Islet of Langerhans (tissue), 1 donor: ENCODE results near the gene NIPSNAP3A.
"Not testable (repeated sequence)": the region's sequence is repeated elsewhere in the genome, so short reads cannot be mapped to it uniquely, and the experiment has no call there.

Experiments
- FAIRE-seq: peaks from one replicate; lab custom pipeline; 2011; peaks lifted over from hg19 to GRCh38; lab: Jason Lieb, UNC

NIPSNAP3A gene

DNA sequence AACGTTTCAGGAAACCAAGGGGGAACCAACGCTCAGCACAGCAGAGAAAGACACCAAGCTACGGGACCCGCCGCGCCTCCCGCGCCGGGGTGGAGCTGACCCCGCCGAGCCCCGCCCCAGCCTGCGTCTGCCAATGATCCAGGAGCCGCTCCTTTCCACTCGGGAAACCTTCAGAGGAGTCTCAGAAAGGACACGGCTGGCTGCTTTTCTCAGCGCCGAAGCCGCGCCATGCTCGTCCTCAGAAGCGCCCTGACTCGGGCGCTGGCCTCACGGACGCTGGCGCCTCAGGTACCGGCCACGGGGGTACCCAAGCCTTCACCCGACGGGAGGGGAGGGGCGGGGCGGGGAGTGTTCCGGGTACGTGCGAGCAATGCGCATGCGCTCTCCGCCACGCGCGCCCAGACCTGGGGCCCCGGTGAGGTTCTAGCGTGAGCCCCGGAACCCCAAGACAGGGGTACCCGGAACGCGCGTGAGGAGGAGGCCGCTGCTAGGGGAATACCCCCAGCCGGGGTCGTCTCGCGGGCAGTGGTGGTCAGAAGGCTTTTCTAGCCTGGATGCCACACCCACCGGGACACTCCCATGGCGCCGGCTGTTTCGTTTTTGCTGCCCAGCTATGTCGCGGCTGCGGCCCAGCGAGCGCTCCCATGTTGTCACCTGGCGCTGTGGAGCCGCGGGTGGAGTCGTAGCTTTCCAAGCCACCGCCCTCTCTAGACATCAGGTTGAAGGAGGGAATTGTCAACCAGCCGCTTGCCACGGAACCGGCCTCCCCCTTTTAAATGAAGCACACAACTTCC is at the start of gene NIPSNAP3A:
Gene NIPSNAP3A (plus strand): TSS at position 119 of the 794 bp plus-strand sequence. CDS start 110 bp downstream, at position 229.
- FAIRE-seq = no peak

GRCh38 chr9:104700306-104700705 is 47.2 kb upstream of the NIPSNAP3A start:
- FAIRE-seq = no peak

DNA sequence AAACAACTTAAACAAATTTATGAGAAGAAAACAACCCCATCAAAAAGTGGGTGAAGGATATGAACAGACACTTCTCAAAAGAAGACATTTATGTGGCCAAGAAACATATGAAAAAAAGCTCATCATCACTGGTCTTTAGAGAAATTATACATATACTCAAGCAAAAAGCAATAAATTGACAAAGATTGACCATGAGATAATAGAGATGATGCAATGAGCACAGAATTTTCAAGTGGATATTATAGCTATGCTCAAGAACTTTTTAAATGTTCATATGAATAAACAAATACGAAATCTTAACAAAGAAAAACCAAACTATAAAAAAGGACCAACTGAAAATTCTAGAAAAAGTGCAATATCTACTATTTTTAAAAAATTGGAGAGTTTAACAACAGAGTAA is 38.7 kb upstream of the NIPSNAP3A start:
- not testable (repeated sequence) for FAIRE-seq

DNA sequence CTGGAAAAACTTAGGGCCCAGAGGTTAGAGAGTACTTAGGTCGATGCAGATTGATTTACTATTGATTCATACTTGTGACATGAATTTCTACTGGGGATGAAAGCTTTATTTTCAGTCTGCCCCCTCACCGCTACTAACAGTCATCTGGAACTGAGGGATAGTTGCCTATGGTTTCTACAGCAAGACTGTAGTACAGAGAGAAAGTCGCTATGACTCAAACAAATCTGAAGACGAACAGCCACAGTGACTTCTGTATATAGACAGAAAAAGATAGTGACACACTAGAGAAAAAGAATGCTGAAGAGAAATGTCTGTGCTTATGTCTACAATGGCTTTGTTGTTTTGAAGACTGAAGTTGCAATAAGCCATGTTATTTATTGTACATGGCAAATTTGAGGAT is 35.9 kb upstream of the NIPSNAP3A start:
- FAIRE-seq = no peak

- FAIRE-seq = no peak
Observed at GRCh38 chr9:104725014-104725413, 22.5 kb upstream of the NIPSNAP3A start.

DNA sequence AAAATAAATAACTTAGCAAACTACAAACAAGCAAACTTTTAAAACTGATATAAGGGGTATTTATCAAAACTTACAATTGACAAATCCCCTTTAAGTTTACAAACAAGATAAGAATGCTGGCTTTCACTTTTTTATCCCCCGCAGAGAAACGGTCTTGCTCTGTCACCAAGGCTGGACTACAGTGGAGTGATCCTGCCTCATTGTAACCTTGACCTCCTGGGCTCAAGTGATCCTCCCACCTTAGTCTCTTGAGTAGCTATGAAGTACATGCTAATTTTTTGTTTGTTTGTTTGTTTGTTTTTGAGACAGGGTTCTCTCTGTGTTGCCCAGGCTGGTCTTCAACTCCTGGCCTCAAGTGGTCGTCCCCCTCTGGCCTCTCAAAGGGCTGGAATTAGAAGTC is 9.0 kb upstream of the NIPSNAP3A start:
- no peak for FAIRE-seq

DNA sequence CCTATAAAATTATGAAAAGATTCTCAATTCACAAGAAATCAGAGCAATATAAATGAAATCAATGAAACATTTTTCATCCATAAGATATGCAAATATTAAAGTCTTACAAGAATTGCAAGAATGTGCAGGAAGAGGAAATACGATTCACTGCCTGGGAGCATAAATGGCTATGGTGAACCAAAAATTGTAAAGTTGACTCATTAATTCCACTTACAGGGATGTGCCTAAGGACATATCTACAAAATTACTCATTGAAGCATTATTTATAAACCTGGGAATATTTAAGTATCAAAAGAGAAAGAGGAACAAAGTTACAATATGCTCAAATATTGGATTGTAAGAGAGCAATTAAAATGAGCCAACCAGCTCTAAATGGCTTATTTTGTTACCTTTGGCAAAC is 6.9 kb upstream of the NIPSNAP3A start:
- no peak for FAIRE-seq

DNA sequence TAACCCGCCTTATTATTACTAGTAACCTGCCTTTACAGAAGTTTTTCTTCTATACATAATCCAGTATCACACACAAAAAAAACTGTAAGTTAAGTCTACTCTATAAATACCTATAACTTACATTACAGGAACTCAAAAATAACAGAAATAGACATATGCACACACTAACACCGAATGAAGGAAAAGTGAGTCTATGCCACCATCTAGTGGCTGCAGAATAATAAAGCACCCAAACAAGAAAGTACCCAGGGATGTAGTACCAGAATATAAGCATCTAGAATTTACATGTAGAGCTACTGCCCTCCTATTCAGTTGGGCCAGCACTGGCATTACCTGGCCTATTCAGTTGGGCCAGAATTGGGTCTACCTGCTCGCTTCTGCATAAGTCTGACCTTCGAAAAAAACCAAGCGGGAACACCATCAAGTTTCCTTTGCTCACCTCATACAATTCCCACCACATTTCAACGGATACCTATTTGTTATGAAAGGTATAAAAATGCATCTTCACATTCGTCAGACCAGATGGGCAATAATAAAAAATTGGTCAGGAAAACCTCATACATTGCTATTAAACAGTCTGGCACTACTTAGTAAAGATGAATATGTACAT is 4.0 kb upstream of the NIPSNAP3A start:
- FAIRE-seq = peak; percentile 99

GRCh38 chr9:104745852-104746251 is 1.6 kb upstream of the NIPSNAP3A start:
- no peak for FAIRE-seq

DNA sequence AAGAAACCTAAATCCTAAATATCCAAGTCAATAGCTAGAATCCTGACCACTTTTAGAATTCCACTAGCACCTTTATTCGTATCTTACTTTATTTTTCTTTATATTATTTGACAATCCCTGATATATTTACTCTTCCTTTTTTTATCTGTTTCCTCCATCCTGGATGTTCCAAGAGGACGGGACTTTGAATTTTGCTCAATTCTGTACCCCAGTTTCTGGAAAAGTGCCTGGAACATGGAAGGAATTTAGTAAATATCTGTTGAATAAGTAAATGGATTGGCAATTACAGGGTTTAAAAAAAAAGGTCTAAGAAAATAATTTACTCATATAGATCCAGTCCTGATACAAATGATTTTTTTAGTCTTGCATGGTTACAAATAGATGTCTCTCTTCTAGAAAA is 1.2 kb upstream of the NIPSNAP3A start:
- FAIRE-seq = no peak

GRCh38 chr9:104746798-104747197 is 685 bp upstream of the NIPSNAP3A start:
- FAIRE-seq = no peak

DNA sequence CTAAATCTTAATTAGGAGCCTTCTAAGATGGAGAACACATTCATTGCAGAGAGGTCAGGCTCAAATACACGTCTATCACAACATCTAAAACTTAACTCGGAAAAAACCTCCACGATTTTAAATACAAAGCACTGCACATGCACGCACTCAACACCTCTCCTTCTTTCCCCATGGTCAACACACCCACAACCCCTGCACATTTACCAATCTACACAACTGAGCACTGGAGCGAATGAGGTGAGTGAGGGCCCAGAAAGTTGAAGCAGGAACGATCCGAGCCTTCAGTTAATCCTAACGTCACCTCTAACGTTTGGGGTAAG is 278 bp upstream of the NIPSNAP3A start:
- no peak for FAIRE-seq

DNA sequence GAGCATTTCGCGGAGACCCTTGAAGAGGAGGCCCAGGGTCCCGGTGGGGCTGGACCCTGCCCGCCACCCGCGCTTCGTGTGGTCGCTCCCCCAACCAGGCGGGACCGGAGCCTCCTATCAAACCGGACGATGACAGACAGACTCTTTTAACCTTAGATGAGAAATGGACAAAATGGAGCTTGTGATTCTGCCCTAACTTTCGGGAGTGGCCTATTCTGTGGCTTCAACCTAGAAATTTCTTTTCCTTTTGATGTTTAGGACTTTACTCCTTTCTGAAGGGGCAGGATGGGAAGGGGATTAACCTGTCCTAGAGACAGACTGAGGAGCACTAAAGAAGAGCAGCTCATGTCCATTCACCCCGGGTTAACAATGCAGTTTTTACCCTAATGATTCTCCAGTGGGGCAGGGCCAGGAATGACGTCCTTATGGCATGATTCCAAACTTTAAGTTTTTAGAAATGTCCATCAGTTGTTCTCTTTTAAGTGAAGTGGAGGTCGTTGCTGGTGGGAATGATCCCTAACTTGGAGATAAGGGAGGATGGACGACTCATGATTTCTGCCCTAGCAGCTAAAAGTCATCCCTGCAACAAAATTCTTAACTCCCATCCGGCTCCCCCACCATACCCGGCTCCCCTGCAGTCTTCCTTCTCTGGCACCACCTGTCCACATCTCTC is 1.0 kb downstream of the NIPSNAP3A start:
- FAIRE-seq = no peak

- no peak for FAIRE-seq
Observed at GRCh38 chr9:104750185-104750767, 2.8 kb downstream of the NIPSNAP3A start.

DNA sequence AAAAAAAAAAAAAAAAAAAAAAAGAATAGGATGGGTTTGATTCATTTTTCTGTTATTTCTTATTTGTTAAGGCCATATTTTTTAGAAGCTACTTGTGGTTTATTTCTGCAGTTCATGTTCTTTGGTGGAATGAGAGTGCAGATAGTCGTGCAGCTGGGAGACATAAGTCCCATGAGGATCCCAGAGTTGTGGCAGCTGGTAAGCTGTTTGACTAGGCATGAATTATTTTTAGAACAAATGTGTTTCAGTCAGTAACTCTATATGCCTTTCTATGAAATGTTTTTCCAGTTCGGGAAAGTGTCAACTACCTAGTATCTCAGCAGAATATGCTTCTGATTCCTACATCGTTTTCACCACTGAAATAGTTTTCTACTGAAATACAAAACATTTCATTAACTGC is 11.5 kb downstream of the NIPSNAP3A start:
- peak; percentile 91 for FAIRE-seq

- FAIRE-seq = no peak
Observed at GRCh38 chr9:104765138-104765537, 17.7 kb downstream of the NIPSNAP3A start.

DNA sequence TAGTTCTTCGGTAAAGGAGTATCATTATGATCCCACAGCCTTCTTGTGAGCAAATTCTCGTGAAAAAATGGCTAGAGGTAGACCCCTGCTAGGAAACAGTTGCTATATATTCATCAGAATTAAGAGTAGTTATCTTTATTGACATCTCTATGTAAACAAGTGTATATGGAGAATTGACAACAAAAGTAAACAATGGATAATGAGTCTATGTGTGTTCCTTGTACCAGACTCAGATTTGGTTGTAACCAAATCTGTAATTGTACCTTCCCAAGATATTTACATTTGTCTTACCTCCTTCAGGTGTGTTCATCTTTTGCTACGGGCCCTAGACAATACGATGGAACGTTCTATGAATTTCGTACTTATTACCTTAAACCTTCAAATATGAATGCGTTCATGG is 18.5 kb downstream of the NIPSNAP3A start:
- FAIRE-seq = no peak

- FAIRE-seq = no peak
Observed at GRCh38 chr9:104767507-104767906, 20.0 kb downstream of the NIPSNAP3A start.

GRCh38 chr9:104769029-104769428 is 21.5 kb downstream of the NIPSNAP3A start:
- not testable (repeated sequence) for FAIRE-seq

DNA sequence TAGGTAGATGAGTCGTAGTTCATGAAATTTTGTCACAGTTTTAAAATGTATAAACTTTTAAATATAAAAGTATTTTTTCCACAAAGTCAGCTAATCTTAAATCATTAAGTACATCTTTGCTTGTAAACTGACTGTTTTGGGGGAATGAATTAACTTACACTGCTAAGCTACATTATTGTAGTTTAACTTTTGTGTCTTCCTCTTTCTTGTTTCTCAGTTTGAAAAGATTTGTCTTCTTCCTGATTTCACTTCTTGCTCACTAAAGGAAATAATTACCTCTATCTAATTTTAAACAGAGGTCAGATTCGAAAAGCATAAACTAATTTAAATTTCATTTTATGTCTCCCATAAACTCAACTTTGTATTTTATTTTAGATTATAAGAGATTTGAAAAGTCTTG is 22.2 kb downstream of the NIPSNAP3A start:
- no peak for FAIRE-seq

DNA sequence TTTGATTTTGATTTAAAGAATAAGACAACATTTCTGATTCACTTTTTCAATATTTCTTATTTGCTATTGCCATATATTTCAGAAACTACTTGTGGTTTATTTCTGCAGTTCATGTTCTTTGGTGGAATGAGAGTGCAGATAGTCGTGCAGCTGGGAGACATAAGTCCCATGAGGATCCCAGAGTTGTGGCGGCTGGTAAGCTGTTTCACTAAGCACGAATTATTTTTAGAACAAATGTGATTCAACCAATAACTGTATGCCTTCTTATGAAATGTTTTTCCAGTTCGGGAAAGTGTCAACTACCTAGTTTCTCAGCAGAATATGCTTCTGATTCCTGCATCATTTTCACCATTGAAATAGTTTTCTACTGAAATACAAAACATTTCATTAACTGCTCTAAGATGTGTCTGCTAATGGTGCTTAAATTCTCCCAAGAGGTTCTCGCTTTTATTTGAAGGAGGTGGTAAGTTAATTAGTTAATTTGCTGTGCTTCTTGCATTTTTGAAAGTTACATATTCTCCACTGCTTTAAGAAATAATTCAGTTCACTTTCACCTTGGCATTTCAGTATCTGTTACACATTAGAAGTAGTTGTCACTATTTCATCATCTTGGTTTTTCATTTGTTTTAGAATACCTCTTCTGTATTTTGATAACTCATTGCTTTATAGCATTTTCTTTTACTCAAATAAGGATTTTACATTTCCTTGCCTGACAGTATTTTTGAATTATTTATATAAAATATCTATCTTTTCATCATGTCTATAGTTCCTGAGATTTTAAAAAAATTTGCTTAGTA is 25.4 kb downstream of the NIPSNAP3A start:
- peak; percentile 62 for FAIRE-seq

GRCh38 chr9:104774132-104774531 is 26.6 kb downstream of the NIPSNAP3A start:
- FAIRE-seq = no peak
